ENCODE measurements around the gene OR2D2.
"Not testable (repeated sequence)": the region's sequence is repeated elsewhere in the genome, so short reads cannot be mapped to it uniquely, and the experiment has no call there.

OR2D2 gene

DNA sequence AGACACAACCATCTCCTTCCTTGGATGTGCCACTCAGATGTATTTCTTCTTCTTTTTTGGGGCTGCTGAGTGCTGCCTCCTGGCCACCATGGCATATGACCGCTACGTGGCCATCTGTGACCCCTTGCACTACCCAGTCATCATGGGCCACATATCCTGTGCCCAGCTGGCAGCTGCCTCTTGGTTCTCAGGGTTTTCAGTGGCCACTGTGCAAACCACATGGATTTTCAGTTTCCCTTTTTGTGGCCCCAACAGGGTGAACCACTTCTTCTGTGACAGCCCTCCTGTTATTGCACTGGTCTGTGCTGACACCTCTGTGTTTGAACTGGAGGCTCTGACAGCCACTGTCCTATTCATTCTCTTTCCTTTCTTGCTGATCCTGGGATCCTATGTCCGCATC lies 15.4 kb downstream of the OR2D2 start:
- no peak for DNase-seq

DNA sequence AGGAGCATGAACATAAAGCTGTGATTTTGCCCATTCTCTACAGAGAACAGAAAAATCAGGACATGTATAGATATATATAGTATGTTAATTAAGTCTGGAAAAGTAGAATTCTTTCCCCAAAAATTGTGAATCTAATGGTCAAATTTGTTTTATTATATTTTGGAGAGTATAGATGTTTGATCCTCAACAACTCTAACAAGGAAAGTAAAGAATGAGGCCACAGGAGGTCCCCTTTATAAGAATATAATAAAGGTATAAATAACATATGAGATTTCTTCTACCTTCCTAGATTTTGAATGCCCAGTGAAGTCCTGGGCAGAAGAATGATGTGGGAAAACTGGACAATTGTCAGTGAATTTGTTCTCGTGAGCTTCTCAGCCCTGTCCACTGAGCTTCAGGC lies 16.0 kb downstream of the OR2D2 start, which contains the start of gene OR10A4:
Gene OR10A4, plus strand, starts transcription at position 301 of the 400 bp plus-strand sequence. Its CDS starts 23 bp downstream, at position 324.
- no peak for DNase-seq

DNA sequence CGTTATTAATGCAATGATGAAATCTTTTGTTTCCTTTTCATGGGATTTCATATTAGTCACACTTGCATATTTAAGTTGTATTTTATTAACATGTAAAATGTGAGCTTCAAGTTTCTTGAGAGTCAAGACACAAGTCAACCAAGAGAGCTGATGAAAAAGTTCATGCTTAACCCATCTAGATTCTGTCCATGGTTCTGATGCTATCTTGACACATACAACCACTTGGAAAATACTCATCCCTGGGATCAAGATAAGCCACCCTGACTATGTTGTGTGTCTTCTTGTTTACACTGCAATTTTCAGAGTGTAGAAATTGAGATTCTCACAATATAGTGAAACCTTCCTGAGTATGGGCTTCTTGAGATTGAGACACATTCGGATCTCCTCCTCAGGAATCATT lies 16.5 kb downstream of the OR2D2 start:
- no peak for DNase-seq

GRCh38 chr11:6871278-6871677 lies 21.0 kb downstream of the OR2D2 start:
- DNase-seq = no peak

GRCh38 chr11:6864438-6864837 lies 27.9 kb downstream of the OR2D2 start:
- no peak for DNase-seq

DNA sequence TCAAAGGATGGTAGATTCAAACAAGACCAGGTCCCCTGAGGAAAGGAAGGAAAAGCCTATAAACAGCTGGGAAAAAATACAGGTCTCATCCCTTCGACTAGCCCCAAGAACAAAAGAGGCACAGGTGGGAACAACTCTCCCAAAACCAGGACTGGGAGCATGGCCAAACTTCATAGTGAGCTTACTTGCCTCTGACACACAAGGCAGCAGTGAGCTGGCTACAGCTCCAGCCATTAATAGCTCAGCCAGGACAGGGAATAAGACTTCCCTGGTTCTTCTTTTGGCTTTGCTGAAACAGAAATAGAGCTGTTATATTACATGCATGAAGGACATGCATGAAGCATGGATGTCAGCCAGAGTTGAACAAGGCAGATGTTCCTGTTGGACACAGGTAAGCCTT lies 29.3 kb downstream of the OR2D2 start, which contains the start of gene OR10A2:
Gene OR10A2, plus strand, starts transcription at position 97 of the 400 bp plus-strand sequence. CDS start 6,698 bp downstream, outside the sequence.
- DNase-seq = no peak

DNA sequence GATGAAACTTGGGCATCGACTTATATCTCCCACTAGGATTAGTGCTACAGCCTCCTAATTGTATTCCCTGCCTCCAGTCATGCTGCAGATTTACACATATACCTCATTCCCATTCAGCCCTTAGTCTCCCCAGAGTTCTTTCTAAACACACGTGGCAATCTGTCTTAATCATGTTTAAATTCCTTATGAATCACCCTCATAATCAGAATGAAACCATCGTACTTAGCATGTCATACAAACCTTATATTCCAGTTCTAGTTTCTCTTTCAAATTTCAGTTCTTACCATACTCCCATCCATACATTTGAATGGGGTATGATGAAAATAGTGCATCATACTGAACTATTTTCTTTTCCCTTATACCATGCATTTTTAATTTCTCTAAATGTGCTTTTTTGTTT lies 35.4 kb downstream of the OR2D2 start:
- DNase-seq = no peak

- DNase-seq = no peak
Observed at GRCh38 chr11:6855971-6856541, 36.2 kb downstream of the OR2D2 start.

- DNase-seq = not testable (repeated sequence)
Observed at GRCh38 chr11:6854801-6855200, 37.5 kb downstream of the OR2D2 start.

- no peak for DNase-seq
Observed at GRCh38 chr11:6850526-6850925, 41.8 kb downstream of the OR2D2 start.

- no peak for DNase-seq
Observed at GRCh38 chr11:6845383-6845782, 46.9 kb downstream of the OR2D2 start, which contains the start of gene OR10A5. Gene OR10A5 (plus strand): TSS chr11:6845683. CDS start chr11:6845683, 0 bp downstream.

DNA sequence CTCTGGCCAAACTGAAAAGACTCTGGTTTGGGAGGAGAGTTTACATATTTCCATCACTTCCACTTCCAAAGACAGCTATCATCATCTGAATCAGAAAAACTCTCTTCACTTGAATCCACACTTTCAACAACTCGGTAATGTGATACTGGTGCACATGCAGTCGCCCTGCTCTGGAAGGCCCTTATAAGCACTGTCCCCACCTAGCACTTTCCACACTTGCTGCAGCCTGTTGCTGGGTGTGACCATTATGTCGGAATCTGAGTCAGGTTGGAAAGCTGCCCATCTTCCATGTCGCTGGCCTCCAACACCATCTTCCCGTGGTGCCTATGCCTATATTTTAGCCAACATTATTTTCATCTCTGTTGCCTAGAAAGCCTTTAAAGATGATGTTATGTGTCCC lies 47.9 kb downstream of the OR2D2 start:
- no peak for DNase-seq

GRCh38 chr11:6843670-6844069 lies 48.6 kb downstream of the OR2D2 start:
- no peak for DNase-seq

- DNase-seq = no peak
Observed at GRCh38 chr11:6841694-6842093, 50.6 kb downstream of the OR2D2 start.
